Measurements from ENCODE around the gene AUNIP.

AUNIP gene

GRCh38 chr1:25828491-25828890 lies 30.8 kb downstream of the AUNIP start:
- DNase-seq (ENCODE audit: low read depth): no peak

- no peak for DNase-seq (ENCODE audit: low read depth)
These were observed 32.7 kb downstream of the AUNIP start for GRCh38 chr1:25826571-25826970.

- no peak for DNase-seq (ENCODE audit: low read depth)
These were observed 33.7 kb downstream of the AUNIP start for GRCh38 chr1:25825605-25826004.

- no peak for DNase-seq (ENCODE audit: low read depth)
These were observed 37.6 kb downstream of the AUNIP start for GRCh38 chr1:25821630-25822091.

- no peak for DNase-seq (ENCODE audit: low read depth)
These were observed 38.2 kb downstream of the AUNIP start for GRCh38 chr1:25821112-25821476.

- no peak for DNase-seq (ENCODE audit: low read depth)
These were observed 38.8 kb downstream of the AUNIP start for GRCh38 chr1:25820247-25821111.

GRCh38 chr1:25819491-25820246 lies 39.6 kb downstream of the AUNIP start, which contains the start of gene MTFR1L:
MTFR1L (plus strand) TSS chr1:25819954; CDS start chr1:25823105, 3,151 bp downstream.
- DNase-seq (ENCODE audit: low read depth): no peak

- DNase-seq (ENCODE audit: low read depth): no peak
These were observed 40.7 kb downstream of the AUNIP start for GRCh38 chr1:25818569-25818968.

- no peak for DNase-seq (ENCODE audit: low read depth)
These were observed 41.3 kb downstream of the AUNIP start for GRCh38 chr1:25817840-25818501.

- no peak for DNase-seq (ENCODE audit: low read depth)
These were observed 43.0 kb downstream of the AUNIP start for GRCh38 chr1:25816112-25816718.

- no peak for DNase-seq (ENCODE audit: low read depth)
These were observed 43.8 kb downstream of the AUNIP start for GRCh38 chr1:25815208-25816111.

- DNase-seq (ENCODE audit: low read depth): no peak
These were observed 44.6 kb downstream of the AUNIP start for GRCh38 chr1:25814549-25815087.

GRCh38 chr1:25813734-25814471 lies 45.4 kb downstream of the AUNIP start:
- no peak for DNase-seq (ENCODE audit: low read depth)

GRCh38 chr1:25813071-25813733 lies 46.1 kb downstream of the AUNIP start:
- no peak for DNase-seq (ENCODE audit: low read depth)

GRCh38 chr1:25811384-25812082 lies 47.7 kb downstream of the AUNIP start:
- DNase-seq (ENCODE audit: low read depth): no peak

- DNase-seq (ENCODE audit: low read depth): no peak
These were observed 48.6 kb downstream of the AUNIP start for GRCh38 chr1:25810341-25811299.

GRCh38 chr1:25809929-25810328 lies 49.3 kb downstream of the AUNIP start:
- DNase-seq (ENCODE audit: low read depth): no peak
